Vagina (tissue), 2 donors: ENCODE measurements around the gene GPC5. TPM values are rescaled to one million over a fixed set of nuclear protein-coding genes. Genes with fewer than 3 reads are reported as not detected.

Experiments
- DNase-seq, 2 donors: peaks; one replicate each; pipeline ENCODE4 v3.0.0-alpha.2; 2017; ENCODE audit errors: extremely low spot score in 2 of 2
- H3K27ac ChIP-seq: fragments of 200-600 bp; sonication (generic); one replicate; pipeline ENCODE4 v1.5.1; 2019
- H3K27me3 ChIP-seq: fragments of 200-600 bp; sonication (generic); one replicate; pipeline ENCODE4 v1.5.1; 2019
- H3K36me3 ChIP-seq, 2 donors: fragments of 200-600 bp; sonication (generic); one replicate each; pipeline ENCODE4 v1.5.1; 2017 to 2019
- H3K4me1 ChIP-seq: fragments of 200-600 bp; sonication (generic); one replicate; pipeline ENCODE4 v1.5.1; 2019
- H3K4me3 ChIP-seq, 2 donors: fragments of 200-600 bp; sonication (generic); 1 replicate in 1 of 2; 2 replicates in 1 of 2; pipeline ENCODE4 v1.5.1; 2016 to 2019
- H3K9me3 ChIP-seq: fragments of 200-600 bp; sonication (generic); one replicate; pipeline ENCODE4 v1.5.1; 2019
- POLR2A ChIP-seq, 2 donors: fragments of 450-650 bp; IDR thresholded peaks; one replicate each; pipeline ENCODE4 v1.6.1; 2017; ENCODE audit warnings: antibody characterized with exemption in 2 of 2, mild to moderate bottlenecking in 2 of 2, moderate library complexity in 2 of 2
- POLR2AphosphoS5 ChIP-seq, 2 donors: sonication (generic); formaldehyde crosslinking; IDR thresholded peaks; one replicate each; pipeline ENCODE4 v1.9.0; 2017; ENCODE audit warnings: antibody characterized with exemption in 2 of 2, mild to moderate bottlenecking in 2 of 2, low read depth in 1 of 2; ENCODE audit not compliant: insufficient read depth in 1 of 2
- intact Hi-C: fragments of 100-400 bp; cut with DNase I; formaldehyde crosslinking; loops from one replicate; pipeline ENCODE4 v1.15.1; 2023
- microRNA counts, 2 donors: library from miRNA; unstranded; fragments of <30 nt; microRNA quantifications; one replicate each; lab custom pipeline; 2016 to 2017
- microRNA-seq: library from miRNA; unstranded; fragments of <30 nt; microRNA quantifications from one replicate; pipeline ENCODE4, GENCODE V29; 2017; ENCODE audit warnings: borderline number of aligned reads, borderline replicate concordance
- small RNA-seq: library from RNA; depleted of rRNA; stranded (forward); fragments of <200 nt; gene quantifications from one replicate; pipeline ENCODE3, GENCODE V24; 2016
- total RNA-seq: library from RNA; depleted of rRNA; stranded (reverse); fragments of >200 nt; gene quantifications from one replicate; pipeline ENCODE4 v1.2.3, GENCODE V29; 2016
- TF ChIP-seq, protein P1 (sequence below), 3 experiments: fragments of 450-650 bp in 2 of 3; fragments of 200-600 bp in 1 of 3; sonication (generic) in 1 of 3; IDR thresholded peaks; one replicate each; pipeline ENCODE4 v1.5.1; 2017 to 2019; ENCODE audit warnings: antibody characterized with exemption in 3 of 3, mild to moderate bottlenecking in 2 of 3, moderate library complexity in 2 of 3

GPC5 gene
- total RNA-seq, 1 donor from 2014 or later: 1.7 TPM

DNA sequence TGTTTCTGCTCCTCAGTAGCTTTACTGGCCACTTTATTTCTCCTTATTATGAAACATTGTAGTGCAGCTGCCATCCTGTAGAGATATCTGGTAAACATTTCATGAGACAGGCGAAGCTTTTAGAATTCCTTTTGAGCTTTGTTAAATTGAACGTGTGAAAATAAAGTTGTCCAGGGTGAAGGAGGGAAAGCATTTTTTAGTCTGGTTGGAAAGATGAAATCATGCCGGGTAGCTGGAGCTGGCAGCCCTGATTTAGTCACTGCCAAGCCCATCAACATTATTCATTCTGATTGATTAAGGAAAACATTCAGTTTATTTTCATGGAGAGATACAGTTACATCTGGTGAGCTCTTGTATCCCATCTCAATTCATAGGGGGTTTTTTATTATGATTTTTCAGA lies 1502.0 kb downstream of the GPC5 start:
- H3K27ac ChIP-seq: no peak overlapping the region
- DNase-seq: no peak
- H3K4me3 ChIP-seq: no peak overlapping the region
- H3K4me1 ChIP-seq: no peaks in the 10 kb centered on the region
- no peaks in the 10 kb centered on the region for H3K36me3 ChIP-seq
- TF ChIP-seq, protein P1, sequence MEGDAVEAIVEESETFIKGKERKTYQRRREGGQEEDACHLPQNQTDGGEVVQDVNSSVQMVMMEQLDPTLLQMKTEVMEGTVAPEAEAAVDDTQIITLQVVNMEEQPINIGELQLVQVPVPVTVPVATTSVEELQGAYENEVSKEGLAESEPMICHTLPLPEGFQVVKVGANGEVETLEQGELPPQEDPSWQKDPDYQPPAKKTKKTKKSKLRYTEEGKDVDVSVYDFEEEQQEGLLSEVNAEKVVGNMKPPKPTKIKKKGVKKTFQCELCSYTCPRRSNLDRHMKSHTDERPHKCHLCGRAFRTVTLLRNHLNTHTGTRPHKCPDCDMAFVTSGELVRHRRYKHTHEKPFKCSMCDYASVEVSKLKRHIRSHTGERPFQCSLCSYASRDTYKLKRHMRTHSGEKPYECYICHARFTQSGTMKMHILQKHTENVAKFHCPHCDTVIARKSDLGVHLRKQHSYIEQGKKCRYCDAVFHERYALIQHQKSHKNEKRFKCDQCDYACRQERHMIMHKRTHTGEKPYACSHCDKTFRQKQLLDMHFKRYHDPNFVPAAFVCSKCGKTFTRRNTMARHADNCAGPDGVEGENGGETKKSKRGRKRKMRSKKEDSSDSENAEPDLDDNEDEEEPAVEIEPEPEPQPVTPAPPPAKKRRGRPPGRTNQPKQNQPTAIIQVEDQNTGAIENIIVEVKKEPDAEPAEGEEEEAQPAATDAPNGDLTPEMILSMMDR (IDR thresholded peaks at IDR 0.05): no peak
- no peak for TF ChIP-seq POLR2AphosphoS5 (IDR thresholded peaks at IDR 0.05; ENCODE audit: insufficient read depth in 1 of 2, low read depth in 1 of 2)
- TF ChIP-seq POLR2A (IDR thresholded peaks at IDR 0.05): no peak
- H3K9me3 ChIP-seq: no peaks in the 10 kb centered on the region
- intact Hi-C loops: no loop called here
- H3K27me3 ChIP-seq: no peaks in the 10 kb centered on the region

DNA sequence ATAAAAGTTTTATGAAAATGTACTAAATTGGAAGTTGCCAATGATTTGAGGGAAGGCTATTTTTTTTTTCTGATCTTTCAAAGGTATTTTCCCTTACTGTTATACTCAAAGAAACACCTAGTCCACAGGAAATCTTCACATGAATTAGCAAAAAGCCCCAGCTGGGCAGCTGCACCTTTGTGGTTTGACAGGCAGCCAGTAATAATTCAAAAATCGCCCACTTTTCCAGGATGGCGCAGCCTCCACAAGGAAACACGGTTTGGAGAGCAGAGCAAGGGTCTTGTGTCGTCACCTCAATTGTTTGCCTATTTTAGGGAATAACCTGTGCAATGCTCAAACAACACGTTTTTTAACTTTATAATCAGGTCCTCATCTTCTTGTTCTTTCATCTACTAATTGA lies 1503.3 kb downstream of the GPC5 start:
- DNase-seq: no peak
- Histone ChIP-seq H3K27ac (no peak overlapping the region), H3K9me3 (no peaks in the 10 kb centered on the region), H3K36me3 (no peaks in the 10 kb centered on the region), H3K4me3 (no peak overlapping the region), H3K4me1 (no peaks in the 10 kb centered on the region), H3K27me3 (no peaks in the 10 kb centered on the region)
- intact Hi-C loops: no loop called here
- TF ChIP-seq POLR2AphosphoS5 (IDR thresholded peaks at IDR 0.05; ENCODE audit: insufficient read depth in 1 of 2, low read depth in 1 of 2) (no peak), POLR2A (IDR thresholded peaks at IDR 0.05) (no peak)
- TF ChIP-seq, protein P1 (IDR thresholded peaks at IDR 0.05): no peak

DNA sequence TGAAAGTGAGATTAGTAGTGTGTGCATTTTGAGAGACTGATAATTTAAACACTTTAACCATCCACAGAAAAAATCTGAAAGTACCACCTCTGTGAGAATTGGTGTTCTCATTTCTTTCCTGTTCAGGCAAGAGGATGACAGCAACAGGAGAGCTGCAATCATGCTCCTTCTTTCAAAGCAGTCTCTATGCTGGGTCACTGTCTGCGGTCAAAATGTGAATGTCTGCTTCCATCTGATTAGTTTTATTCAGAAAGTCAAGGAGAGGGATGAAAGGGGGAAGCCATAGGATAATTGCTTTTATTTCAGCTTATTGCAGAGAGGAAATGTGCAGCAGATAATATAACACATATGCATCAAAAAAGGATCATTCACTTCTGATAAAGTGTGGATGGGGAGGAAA lies 1514.2 kb downstream of the GPC5 start:
- H3K36me3 ChIP-seq: no peaks in the 10 kb centered on the region
- intact Hi-C loops: no loop called here
- DNase-seq: no peak
- no peaks in the 10 kb centered on the region for H3K9me3 ChIP-seq
- TF ChIP-seq POLR2AphosphoS5 (IDR thresholded peaks at IDR 0.05; ENCODE audit: insufficient read depth in 1 of 2, low read depth in 1 of 2) (no peak), POLR2A (IDR thresholded peaks at IDR 0.05) (no peak)
- TF ChIP-seq, protein P1 (IDR thresholded peaks at IDR 0.05): no peak
- no peaks in the 10 kb centered on the region for H3K27me3 ChIP-seq
- H3K27ac ChIP-seq: no peak overlapping the region
- H3K4me1 ChIP-seq: no peaks in the 10 kb centered on the region
- H3K4me3 ChIP-seq: no peak overlapping the region

DNA sequence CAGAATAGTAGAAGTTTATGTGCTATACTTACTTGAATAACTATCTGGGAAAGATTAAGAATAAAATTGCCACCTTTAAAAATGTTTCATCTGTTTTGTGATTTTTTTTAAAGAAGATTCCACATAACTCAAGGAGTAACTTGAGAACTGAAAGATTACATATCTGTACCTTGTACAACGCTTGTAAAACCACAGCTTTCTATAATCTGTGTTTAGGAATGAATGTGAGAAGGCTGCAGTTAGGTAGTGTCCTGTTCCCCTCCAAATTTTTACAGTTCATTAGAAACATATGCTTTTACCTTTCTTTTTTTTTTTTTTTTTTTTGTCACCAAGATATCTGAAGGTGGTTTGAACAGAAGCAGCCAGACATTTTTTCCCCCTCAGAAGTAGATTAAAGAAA lies 1515.4 kb downstream of the GPC5 start:
- Histone ChIP-seq H3K27ac (no peak overlapping the region), H3K4me3 (no peak overlapping the region), H3K27me3 (no peaks in the 10 kb centered on the region), H3K9me3 (no peaks in the 10 kb centered on the region), H3K4me1 (no peaks in the 10 kb centered on the region), H3K36me3 (no peaks in the 10 kb centered on the region)
- no peak for TF ChIP-seq POLR2AphosphoS5 (IDR thresholded peaks at IDR 0.05; ENCODE audit: insufficient read depth in 1 of 2, low read depth in 1 of 2)
- TF ChIP-seq POLR2A (IDR thresholded peaks at IDR 0.05): no peak
- TF ChIP-seq, protein P1 (IDR thresholded peaks at IDR 0.05): no peak
- intact Hi-C loops: no loop called here
- DNase-seq: no peak

MicroRNAs within 50 kb of the gene (microRNA counts, 767-probe panel; counts per million panel counts)
- microRNA hsa-miR-18a-5p (lab: Ali Mortazavi, UCI) (238 to 261 counts per million in 2 donors), microRNA hsa-miR-19a-3p (lab: Ali Mortazavi, UCI) (238 to 261 counts per million in 2 donors), microRNA hsa-miR-19b-3p (lab: Ali Mortazavi, UCI) (2,564 to 3,585 counts per million in 2 donors), microRNA hsa-miR-20a-5p+hsa-miR-20b-5p (lab: Ali Mortazavi, UCI) (5,502 to 5,966 counts per million in 2 donors), microRNA hsa-miR-92a-3p (lab: Ali Mortazavi, UCI) (3,983 to 4,749 counts per million in 2 donors)

Small RNA genes within 50 kb of the gene (microRNA-seq; reads per million reads assigned to microRNA genes)
- gene MIR548AS: not detected

Small RNA genes within 50 kb of the gene (small RNA-seq; reads per million reads assigned to genes)
- gene AL356737.1 (not detected), gene FABP5P4 (not detected), gene MIR548AS (not detected), gene RNU4ATAC3P (not detected)

Other genes with a start within 250 kb of the GPC5 start
- 1.7 TPM for gene MIR17HG, start 50.9 kb upstream of the GPC5 start, total RNA-seq